Psoas muscle (tissue), 8 donors: ENCODE results near the gene RBM44. TPM values are rescaled to one million over a fixed set of nuclear protein-coding genes. Genes with fewer than 3 reads are reported as not detected.

Experiments
- ATAC-seq, 4 donors: fragments of 200-7000 bp; cut with Tn5 transposase; one replicate each; pipeline ENCODE4 v1.9.1; 2020; ENCODE audit warnings: moderate library complexity in 3 of 4, mild to moderate bottlenecking in 2 of 4
- DNase-seq, 2 donors: peaks; one replicate each; pipeline ENCODE4 v3.0.0-alpha.2; 2020
- H3K27ac ChIP-seq: fragments of 200-600 bp; one replicate; pipeline ENCODE4 v1.8.0; 2022
- H3K27me3 ChIP-seq, 3 donors: fragments of 200-600 bp in 1 of 3; one replicate each; pipeline versions ENCODE4 v1.6.1 to v1.8.0; 2013 to 2022; ENCODE audit warnings: low read length in 2 of 3, mild to moderate bottlenecking in 2 of 3, moderate library complexity in 1 of 3; ENCODE audit not compliant: insufficient read depth in 3 of 3
- H3K36me3 ChIP-seq, 2 donors: fragments of 200-600 bp in 1 of 2; one replicate each; pipeline versions ENCODE4 v1.6.1 to v1.8.0; 2013 to 2022; ENCODE audit warnings: low read depth in 1 of 2, mild to moderate bottlenecking in 1 of 2, moderate library complexity in 1 of 2; ENCODE audit not compliant: insufficient read depth in 1 of 2
- H3K4me1 ChIP-seq: fragments of 200-600 bp; one replicate; pipeline ENCODE4 v1.8.0; 2022
- H3K4me3 ChIP-seq: fragments of 200-600 bp; one replicate; pipeline ENCODE4 v1.8.0; 2022; ENCODE audit warnings: mild to moderate bottlenecking
- H3K9me3 ChIP-seq: fragments of 200-600 bp; one replicate; pipeline ENCODE4 v1.8.0; 2022
- WGBS, 3 donors: extraction: QIAGEN DNeasy Blood & Tissue Kit; methylation state at CpG; one replicate each; pipeline versions ENCODE4 v1.1.6 to v1.1.7; 2013; 5-methylcytosine and 5-hydroxymethylcytosine counted together
- intact Hi-C, 2 donors: fragments of 100-400 bp; cut with DNase I; formaldehyde crosslinking; loops; one replicate each; pipeline versions ENCODE4 v1.11.0 to v1.14.2; 2022
- polyA plus RNA-seq, 3 donors: library from polyadenylated mRNA; stranded (reverse); fragments of 200-250 nt; gene quantifications; one replicate each; pipeline ENCODE4 v1.2.3, GENCODE V29; 2013
- total RNA-seq, 4 donors: library from RNA; stranded (reverse); fragmentation: NEBNext Ultra II Directional in 2 of 4; extraction: Animal tissue kit (Norgen Biotek cat#: 25700) in 2 of 4; gene quantifications; one replicate each; pipeline versions ENCODE4 v1.2.1 to v1.2.4, GENCODE V29; 2021 to 2023
- TF ChIP-seq, protein P1 (sequence below): fragments of 200-600 bp; IDR thresholded peaks from one replicate; pipeline ENCODE4 v1.8.0; 2022; ENCODE audit warnings: antibody characterized with exemption
- donor health status: healthy with polysubstance abuse.
- donor health status: DM: no; HTN: no; CAD: no; lungs with moderate emphysema.
- donor health status: Bipolar disorder and iron deficiency.
- donor health status: healthy.
- donor health status: DM: yes; HTN: yes; CAD: no.
- donor health status: DM: no; HTN: no; CAD: no.
- donor health status: DM: no; HTN: no; CAD: no.
- donor health status: DM: yes; HTN: yes; CAD: no.

The RBM44 gene
- total and polyA plus RNA-seq, 7 donors = 0.06 to 0.58 (median 0.38) TPM

GRCh38 chr2:237791977-237792727 is 6.4 kb upstream of the RBM44 start:
- intact Hi-C loops = no loop called here
- H3K9me3 ChIP-seq = no peaks in the 10 kb centered on the region
- TF ChIP-seq, protein P1, sequence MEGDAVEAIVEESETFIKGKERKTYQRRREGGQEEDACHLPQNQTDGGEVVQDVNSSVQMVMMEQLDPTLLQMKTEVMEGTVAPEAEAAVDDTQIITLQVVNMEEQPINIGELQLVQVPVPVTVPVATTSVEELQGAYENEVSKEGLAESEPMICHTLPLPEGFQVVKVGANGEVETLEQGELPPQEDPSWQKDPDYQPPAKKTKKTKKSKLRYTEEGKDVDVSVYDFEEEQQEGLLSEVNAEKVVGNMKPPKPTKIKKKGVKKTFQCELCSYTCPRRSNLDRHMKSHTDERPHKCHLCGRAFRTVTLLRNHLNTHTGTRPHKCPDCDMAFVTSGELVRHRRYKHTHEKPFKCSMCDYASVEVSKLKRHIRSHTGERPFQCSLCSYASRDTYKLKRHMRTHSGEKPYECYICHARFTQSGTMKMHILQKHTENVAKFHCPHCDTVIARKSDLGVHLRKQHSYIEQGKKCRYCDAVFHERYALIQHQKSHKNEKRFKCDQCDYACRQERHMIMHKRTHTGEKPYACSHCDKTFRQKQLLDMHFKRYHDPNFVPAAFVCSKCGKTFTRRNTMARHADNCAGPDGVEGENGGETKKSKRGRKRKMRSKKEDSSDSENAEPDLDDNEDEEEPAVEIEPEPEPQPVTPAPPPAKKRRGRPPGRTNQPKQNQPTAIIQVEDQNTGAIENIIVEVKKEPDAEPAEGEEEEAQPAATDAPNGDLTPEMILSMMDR = no peak
- no peak overlapping the region for H3K27ac ChIP-seq
- ATAC-seq (peak in 1 of 4 donors; percentile 49), DNase-seq (no peak)
- 68 to 76% (median 76%) methylated on average over 6 of the region's 6 CpGs for WGBS, 3 donors
- no peak overlapping the region for H3K4me3 ChIP-seq
- no peaks in the 10 kb centered on the region for H3K27me3 ChIP-seq
- peaks cover 0 to 4% of the 10 kb centered on the region in 2 donors for H3K36me3 ChIP-seq
- H3K4me1 ChIP-seq = no peaks in the 10 kb centered on the region

- TF ChIP-seq, protein P1 = no peak
- Histone ChIP-seq H3K27me3 (no peaks in the 10 kb centered on the region), H3K4me1 (no peaks in the 10 kb centered on the region), H3K4me3 (no peak overlapping the region), H3K36me3 (no peaks in the 10 kb centered on the region), H3K9me3 (peaks cover 5% of the 10 kb centered on the region), H3K27ac (no peak overlapping the region)
- 95 to 97% (median 96%) methylated on average over 3 of the region's 3 CpGs for whole genome bisulfite sequencing, 3 donors
- intact Hi-C loops = no loop called here
- DNase-seq = no peak
- no peak for ATAC-seq
These were observed 1.3 kb upstream of the RBM44 start for GRCh38 chr2:237797253-237797652.

DNA sequence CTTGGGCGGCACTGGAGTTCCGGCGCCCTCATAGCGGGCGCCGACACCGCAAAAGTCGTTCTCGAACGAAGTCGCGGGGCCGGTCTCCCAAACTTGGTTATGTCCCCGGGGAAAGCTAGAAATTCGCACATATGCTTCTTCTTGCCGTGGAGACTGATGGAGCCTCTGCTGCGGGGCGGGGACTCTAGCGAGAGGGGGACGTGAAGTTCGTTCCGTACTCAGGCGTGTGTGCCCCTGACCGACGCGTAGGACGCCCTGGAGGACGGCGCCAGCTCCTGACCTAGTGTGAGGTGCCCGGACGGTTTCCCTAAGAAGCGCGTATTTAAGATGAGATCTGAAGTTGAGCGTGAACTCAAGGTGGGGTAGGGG is 465 bp downstream of the RBM44 start:
- Histone ChIP-seq H3K27ac (no peak overlapping the region), H3K4me3 (no peak overlapping the region), H3K27me3 (no peaks in the 10 kb centered on the region), H3K36me3 (no peaks in the 10 kb centered on the region), H3K9me3 (peaks cover 5% of the 10 kb centered on the region), H3K4me1 (no peaks in the 10 kb centered on the region)
- WGBS, 3 donors = 90 to 92% (median 91%) methylated on average over 34 of the region's 34 CpGs
- DNase-seq (no peak), ATAC-seq (no peak)
- TF ChIP-seq, protein P1 = no peak
- intact Hi-C loops = no loop called here

GRCh38 chr2:237801466-237801865 is 2.9 kb downstream of the RBM44 start:
- Histone ChIP-seq H3K36me3 (no peaks in the 10 kb centered on the region), H3K4me1 (no peaks in the 10 kb centered on the region), H3K27ac (no peak overlapping the region), H3K27me3 (no peaks in the 10 kb centered on the region), H3K4me3 (no peak overlapping the region), H3K9me3 (peaks cover 5% of the 10 kb centered on the region)
- 95 to 100% (median 96%) methylated on average over 2 of the region's 2 CpGs for WGBS, 3 donors
- intact Hi-C loops = no loop called here
- no peak for DNase-seq
- ATAC-seq = no peak
- TF ChIP-seq, protein P1 = no peak

- no peaks in the 10 kb centered on the region for H3K4me1 ChIP-seq
- H3K27ac ChIP-seq = no peak overlapping the region
- ATAC-seq (no peak), DNase-seq (no peak)
- intact Hi-C loops = no loop called here
- no peaks in the 10 kb centered on the region for H3K9me3 ChIP-seq
- no peaks in the 10 kb centered on the region for H3K27me3 ChIP-seq
- WGBS, 3 donors = 44 to 54% (median 46%) methylated on average over 2 of the region's 2 CpGs
- TF ChIP-seq, protein P1 = no peak
- H3K36me3 ChIP-seq = no peaks in the 10 kb centered on the region
- no peak overlapping the region for H3K4me3 ChIP-seq
These were observed 7.8 kb downstream of the RBM44 start for GRCh38 chr2:237806334-237806733.
